Measurements from ENCODE around the gene UGT1A7.
A peak's percentile ranks its signal among the peaks of the same experiment; 100 is the strongest.

The UGT1A7 gene

GRCh38 chr2:233815861-233816260 lies 134.2 kb downstream of the UGT1A7 start:
- peaks cover 25% of the 10 kb centered on the region for H3K4me1 Mint-ChIP-seq
- no peaks in the 10 kb centered on the region for H3K9me3 Mint-ChIP-seq
- peaks cover 22% of the 10 kb centered on the region for H3K27me3 Mint-ChIP-seq (ENCODE audit: low read depth, poor library complexity)
- H3K36me3 Mint-ChIP-seq (ENCODE audit: low read depth), result no peaks in the 10 kb centered on the region
- TF ChIP-seq CTCF (IDR thresholded peaks at IDR 0.05), result no peak
- no peak for DNase-seq
- no peak overlapping the region for H3K27ac Mint-ChIP-seq
- no peak overlapping the region for H3K4me3 Mint-ChIP-seq

- peaks cover 25% of the 10 kb centered on the region for H3K4me1 Mint-ChIP-seq
- peak overlapping the region; percentile 76 for H3K27ac Mint-ChIP-seq
- TF ChIP-seq CTCF (IDR thresholded peaks at IDR 0.05), result no peak
- no peak overlapping the region for H3K4me3 Mint-ChIP-seq
- H3K36me3 Mint-ChIP-seq (ENCODE audit: low read depth), result no peaks in the 10 kb centered on the region
- peaks cover 27% of the 10 kb centered on the region for H3K27me3 Mint-ChIP-seq (ENCODE audit: low read depth, poor library complexity)
- no peaks in the 10 kb centered on the region for H3K9me3 Mint-ChIP-seq
- DNase-seq, result no peak
Observed at GRCh38 chr2:233816334-233816733, 134.6 kb downstream of the UGT1A7 start.

GRCh38 chr2:233816771-233817170 lies 135.1 kb downstream of the UGT1A7 start:
- no peaks in the 10 kb centered on the region for H3K36me3 Mint-ChIP-seq (ENCODE audit: low read depth)
- peak overlapping the region; percentile 76 for H3K27ac Mint-ChIP-seq
- H3K27me3 Mint-ChIP-seq (ENCODE audit: low read depth, poor library complexity), result peaks cover 31% of the 10 kb centered on the region
- no peaks in the 10 kb centered on the region for H3K9me3 Mint-ChIP-seq
- peaks cover 25% of the 10 kb centered on the region for H3K4me1 Mint-ChIP-seq
- no peak for TF ChIP-seq CTCF (IDR thresholded peaks at IDR 0.05)
- no peak for DNase-seq
- no peak overlapping the region for H3K4me3 Mint-ChIP-seq

- Mint-ChIP-seq H3K27ac (no peak overlapping the region), H3K27me3 (ENCODE audit: low read depth, poor library complexity) (peaks cover 31% of the 10 kb centered on the region), H3K9me3 (no peaks in the 10 kb centered on the region), H3K4me3 (no peak overlapping the region), H3K36me3 (ENCODE audit: low read depth) (no peaks in the 10 kb centered on the region), H3K4me1 (peaks cover 25% of the 10 kb centered on the region)
- no peak for DNase-seq
- no peak for TF ChIP-seq CTCF (IDR thresholded peaks at IDR 0.05)
Observed at GRCh38 chr2:233817361-233817911, 135.7 kb downstream of the UGT1A7 start.

GRCh38 chr2:233817995-233818638 lies 136.4 kb downstream of the UGT1A7 start:
- Mint-ChIP-seq H3K36me3 (ENCODE audit: low read depth) (no peaks in the 10 kb centered on the region), H3K4me3 (no peak overlapping the region), H3K9me3 (no peaks in the 10 kb centered on the region), H3K4me1 (peaks cover 25% of the 10 kb centered on the region), H3K27ac (no peak overlapping the region), H3K27me3 (ENCODE audit: low read depth, poor library complexity) (peaks cover 28% of the 10 kb centered on the region)
- no peak for DNase-seq
- no peak for TF ChIP-seq CTCF (IDR thresholded peaks at IDR 0.05)

All from nephron progenitor cell (in vitro differentiated cells).